HG02759 (cell line): ENCODE results near the gene ONECUT3.

Experiments
- ATAC-seq: cut with Tn5 transposase; IDR thresholded peaks from one replicate; pipeline ENCODE4 v1.9.1; 2021; ENCODE audit warnings: mild to moderate bottlenecking, moderate library complexity; ENCODE audit not compliant: unreplicated experiment

ONECUT3 gene

GRCh38 chr19:1739960-1740629 lies 13.2 kb upstream of the ONECUT3 start:
- ATAC-seq = no peak

- no peak for ATAC-seq
These were observed 10.2 kb upstream of the ONECUT3 start for GRCh38 chr19:1742989-1743696.

DNA sequence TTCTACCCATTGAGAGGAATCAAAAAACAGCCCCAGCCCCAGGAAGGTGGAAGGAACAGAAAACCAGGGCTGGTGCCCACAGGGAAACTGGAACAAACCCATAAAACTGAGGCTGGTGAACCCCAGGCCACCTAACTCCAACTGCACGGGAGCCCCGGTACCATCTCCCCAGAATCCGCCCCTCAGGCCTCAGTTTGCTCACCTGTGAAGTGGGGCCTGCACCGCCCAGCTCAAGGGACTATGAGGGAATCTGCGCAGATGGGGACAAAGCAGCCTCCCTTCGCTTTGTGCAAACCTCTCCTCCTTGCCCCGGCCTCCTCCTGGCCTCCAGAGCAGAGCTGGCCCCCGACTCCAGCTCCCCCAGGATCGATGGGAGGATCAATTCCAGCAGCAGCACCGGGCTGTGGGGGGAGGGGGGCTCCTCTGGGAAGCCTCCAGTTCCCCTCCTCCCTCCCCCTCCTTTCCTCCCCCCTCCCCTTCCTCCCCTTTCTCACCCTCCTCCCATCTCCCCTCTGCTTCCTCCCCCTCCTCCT lies 9.1 kb upstream of the ONECUT3 start:
- ATAC-seq = no peak

GRCh38 chr19:1744822-1745563 lies 8.3 kb upstream of the ONECUT3 start:
- no peak for ATAC-seq

- ATAC-seq = no peak
These were observed 7.7 kb upstream of the ONECUT3 start for GRCh38 chr19:1745589-1746031.

- ATAC-seq = no peak
These were observed 6.7 kb upstream of the ONECUT3 start for GRCh38 chr19:1746401-1747284.

- ATAC-seq = no peak
These were observed 5.8 kb upstream of the ONECUT3 start for GRCh38 chr19:1747285-1748114.

- no peak for ATAC-seq
These were observed 5.0 kb upstream of the ONECUT3 start for GRCh38 chr19:1748115-1748872.

GRCh38 chr19:1748873-1749341 lies 4.4 kb upstream of the ONECUT3 start:
- ATAC-seq = no peak

GRCh38 chr19:1749373-1750342 lies 3.6 kb upstream of the ONECUT3 start:
- no peak for ATAC-seq

DNA sequence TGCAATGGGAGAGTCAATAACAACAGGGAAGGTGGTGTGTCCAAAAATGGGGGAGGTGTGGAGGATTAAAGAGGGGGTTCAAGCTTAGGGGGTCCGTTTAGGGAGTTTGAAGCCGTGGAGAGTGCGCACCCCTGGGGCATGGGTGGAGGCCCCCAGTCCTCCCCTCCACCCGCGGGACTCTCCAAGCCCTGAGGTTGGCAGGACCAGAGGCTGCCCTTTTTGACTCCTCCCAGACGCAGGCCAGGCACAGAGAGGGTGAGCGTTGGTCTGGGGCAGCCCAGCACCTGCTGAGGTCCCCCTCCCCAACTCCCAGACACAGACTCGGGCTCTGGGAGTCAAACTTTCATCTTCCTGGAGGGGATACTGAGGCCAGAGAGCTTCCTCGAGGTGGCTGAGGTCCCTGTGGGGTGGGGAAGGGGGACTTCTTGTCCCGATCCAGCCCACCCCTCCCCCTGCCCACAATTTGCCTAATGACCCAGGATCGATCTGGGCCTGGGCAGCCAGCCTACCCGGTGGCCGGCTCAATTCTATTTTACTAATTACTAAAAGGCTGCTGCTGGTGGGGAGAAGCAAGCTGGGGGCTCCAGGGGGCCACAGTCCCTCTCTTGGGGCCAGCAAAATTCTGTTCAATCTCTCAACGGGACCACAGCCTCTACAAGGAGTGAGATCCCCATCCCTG lies 2.8 kb upstream of the ONECUT3 start:
- no peak for ATAC-seq

- ATAC-seq = no peak
These were observed 1.8 kb upstream of the ONECUT3 start for GRCh38 chr19:1751367-1752008.

DNA sequence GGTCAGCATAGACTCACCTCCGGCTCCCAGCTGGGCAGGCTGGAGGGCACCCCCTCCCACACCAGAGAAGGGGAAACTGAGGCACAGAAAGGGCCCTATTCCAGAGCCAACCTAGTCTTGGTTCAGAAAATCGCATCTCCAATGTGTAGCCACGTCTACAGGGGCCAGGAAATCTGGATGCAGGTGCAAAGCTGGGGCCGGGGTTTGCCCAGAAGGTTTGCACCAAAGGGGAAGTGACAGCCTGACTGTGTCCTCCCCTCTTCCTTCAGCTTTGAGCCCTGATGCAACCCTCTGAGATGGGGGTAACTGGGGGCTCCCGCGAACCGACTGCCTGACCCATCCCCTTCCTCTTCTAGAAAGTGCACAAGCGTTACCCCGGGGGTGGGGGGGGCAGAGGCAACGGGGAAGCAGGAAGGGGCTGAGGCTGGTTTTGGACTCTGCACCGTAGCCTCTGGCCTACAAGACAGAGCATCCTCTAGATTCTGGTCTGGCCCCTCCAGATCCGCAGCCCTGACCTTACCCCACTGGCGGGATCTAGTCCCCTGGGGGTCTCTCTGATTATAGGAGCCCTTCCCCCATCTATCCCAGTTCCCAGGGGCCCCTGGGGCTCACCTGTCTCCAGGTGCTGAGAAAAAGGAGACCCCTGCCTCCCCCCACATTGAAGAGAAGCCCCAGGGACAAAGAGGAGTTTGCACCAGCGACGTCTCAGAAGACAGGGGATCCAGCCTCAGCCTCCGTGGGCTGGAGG lies 1.1 kb upstream of the ONECUT3 start:
- no peak for ATAC-seq

GRCh38 chr19:1754018-1754635 lies 821 bp downstream of the ONECUT3 start:
- ATAC-seq = no peak

GRCh38 chr19:1754636-1755466 lies 1.5 kb downstream of the ONECUT3 start:
- ATAC-seq = no peak
